ENCODE results near the gene EVX2.

The EVX2 gene

DNA sequence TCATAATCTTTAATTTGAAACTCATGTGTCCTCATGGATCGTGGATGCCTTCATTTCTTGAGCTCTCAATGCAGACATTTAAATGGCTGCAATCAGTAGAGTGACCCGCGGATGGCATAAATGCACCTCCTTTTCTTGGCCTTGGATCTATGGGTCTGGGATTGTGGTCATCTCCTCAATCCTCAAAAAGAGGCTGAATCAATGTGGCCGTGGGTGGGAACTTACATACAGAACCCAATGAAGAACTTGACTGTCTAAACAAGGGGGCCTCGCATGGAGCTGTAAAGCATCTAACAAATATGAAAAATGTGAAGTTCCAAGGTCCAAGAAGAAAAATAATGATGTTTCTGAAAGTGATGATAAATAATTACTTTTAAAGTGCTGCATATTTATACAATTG lies 11.7 kb upstream of the EVX2 start:
- DNase-seq: no peak

GRCh38 chr2:176094349-176094748 lies 10.6 kb upstream of the EVX2 start:
- no peak for DNase-seq

DNA sequence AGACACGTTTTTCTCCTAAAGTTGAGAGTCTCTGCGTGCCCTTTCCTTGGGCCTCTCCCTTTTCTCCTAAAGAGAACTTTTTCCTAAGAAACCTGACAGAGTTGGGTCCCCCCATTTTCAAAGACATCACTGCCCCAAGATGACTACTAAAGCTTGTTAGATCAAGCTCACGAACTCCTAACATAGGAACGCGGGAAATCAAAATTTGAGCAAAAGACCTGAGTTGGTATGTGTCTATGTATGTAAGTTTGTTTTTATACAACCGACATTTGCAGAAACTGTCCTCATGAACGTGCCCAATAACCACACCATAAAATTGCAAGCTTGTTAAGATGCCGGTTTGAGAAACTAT lies 10.1 kb upstream of the EVX2 start:
- no peak for DNase-seq

GRCh38 chr2:176093145-176093897 lies 9.6 kb upstream of the EVX2 start:
- no peak for DNase-seq

DNA sequence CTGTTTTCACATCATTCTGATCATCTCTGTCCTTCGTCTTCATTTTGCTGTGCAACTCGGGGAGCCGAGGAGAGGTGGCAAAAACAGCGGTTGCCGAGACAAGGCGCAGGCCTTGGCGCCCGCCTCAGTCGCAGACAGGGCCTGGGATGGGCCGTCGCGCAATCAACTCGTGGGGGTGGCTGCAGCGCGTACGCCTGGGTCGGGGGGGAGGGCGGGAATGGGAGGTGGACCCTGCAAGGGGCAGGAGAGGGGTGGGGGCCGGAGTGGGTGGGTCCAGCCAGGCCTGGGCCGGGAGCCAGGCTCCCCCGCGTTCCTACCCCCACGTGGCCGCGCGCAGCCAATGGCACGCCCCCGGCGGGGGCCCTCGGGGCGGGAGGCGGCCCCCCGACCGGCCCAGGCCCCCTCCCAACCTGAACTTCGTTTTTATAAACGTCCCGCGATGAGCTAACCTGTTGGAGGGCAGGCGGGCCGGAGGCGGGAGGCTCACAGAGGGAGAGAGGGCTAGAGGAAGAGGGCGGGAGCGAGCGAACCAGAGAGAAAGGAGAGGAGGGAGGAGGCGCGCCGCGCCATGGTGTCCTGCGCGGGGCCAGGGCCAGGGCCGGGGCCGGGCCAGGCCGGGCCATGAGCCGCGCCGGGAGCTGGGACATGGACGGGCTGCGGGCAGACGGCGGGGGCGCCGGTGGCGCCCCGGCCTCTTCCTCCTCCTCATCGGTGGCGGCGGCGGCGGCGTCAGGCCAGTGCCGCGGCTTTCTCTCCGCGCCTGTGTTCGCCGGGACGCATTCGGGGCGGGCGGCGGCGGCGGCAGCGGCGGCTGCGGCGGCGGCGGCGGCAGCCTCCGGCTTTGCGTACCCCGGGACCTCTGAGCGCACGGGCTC lies 8.7 kb upstream of the EVX2 start, which contains the start of gene HOXD13:
TSS of gene HOXD13 (plus strand) at position 452 of the 875 bp plus-strand sequence. CDS start at position 622, 170 bp downstream.
- no peak for DNase-seq

- DNase-seq: no peak
These were observed 7.8 kb upstream of the EVX2 start for GRCh38 chr2:176091329-176092258.

DNA sequence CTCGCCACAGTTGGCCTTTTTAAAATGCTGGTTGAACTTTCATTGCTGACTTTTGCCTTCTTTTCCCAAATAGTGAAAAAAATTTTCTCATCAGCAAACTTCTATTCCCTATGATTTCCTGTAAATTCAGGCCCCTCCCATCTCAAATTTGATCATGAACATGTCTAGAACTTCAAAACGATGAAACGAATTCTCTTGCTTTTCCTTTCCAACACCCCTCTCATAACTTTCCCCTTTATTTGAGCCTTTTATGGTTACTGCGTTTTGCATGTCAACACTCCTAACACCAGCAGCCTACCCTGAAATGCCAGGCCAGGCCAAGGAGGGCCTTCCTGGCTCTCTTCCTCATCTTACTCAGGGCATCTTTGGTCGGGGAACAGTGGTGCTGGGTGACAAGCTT lies 7.1 kb upstream of the EVX2 start:
- no peak for DNase-seq

GRCh38 chr2:176089843-176090395 lies 6.2 kb upstream of the EVX2 start:
- no peak for DNase-seq

DNA sequence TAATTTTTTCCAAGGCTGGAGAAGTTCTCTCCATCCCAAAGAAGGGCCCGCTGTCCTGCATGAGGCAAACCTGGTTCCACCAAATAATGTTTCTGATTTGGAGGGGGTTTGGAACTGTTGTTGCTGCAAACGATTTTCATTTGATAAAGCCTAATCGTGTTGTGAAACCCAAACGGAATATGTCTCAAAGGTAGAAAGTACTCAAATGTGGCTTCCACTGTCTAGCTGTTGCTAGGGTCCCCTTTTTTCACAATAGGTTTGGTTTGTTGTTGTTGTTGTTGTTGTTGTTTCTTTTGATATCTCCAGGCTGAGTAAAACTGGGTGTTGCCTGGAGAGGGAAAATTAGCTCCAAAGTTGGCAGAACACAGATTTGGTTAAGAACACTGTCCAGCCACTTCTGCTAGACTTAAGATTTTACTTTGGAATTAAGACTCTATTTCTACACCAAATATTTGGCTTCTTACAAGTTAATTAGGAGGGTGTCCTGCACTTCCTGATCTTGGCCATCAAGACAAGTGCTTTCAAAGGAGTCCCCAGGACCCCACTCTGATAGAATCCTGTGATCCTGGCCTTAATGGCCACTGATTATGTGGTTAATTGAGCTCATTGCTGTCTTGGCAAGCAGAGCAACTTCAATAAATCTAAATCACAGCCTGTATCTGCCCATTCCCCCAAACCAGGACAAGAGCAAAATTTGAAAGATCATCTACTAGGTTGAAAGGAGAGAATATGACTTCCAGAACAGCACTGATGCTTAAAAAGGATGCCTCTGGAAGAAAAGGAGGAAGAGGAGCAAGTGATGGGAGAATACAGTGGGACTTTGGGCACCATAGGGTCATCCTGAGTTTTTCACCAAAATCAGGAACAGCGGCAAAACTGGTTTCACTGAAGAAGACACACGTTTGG lies 5.4 kb upstream of the EVX2 start:
- no peak for DNase-seq

DNA sequence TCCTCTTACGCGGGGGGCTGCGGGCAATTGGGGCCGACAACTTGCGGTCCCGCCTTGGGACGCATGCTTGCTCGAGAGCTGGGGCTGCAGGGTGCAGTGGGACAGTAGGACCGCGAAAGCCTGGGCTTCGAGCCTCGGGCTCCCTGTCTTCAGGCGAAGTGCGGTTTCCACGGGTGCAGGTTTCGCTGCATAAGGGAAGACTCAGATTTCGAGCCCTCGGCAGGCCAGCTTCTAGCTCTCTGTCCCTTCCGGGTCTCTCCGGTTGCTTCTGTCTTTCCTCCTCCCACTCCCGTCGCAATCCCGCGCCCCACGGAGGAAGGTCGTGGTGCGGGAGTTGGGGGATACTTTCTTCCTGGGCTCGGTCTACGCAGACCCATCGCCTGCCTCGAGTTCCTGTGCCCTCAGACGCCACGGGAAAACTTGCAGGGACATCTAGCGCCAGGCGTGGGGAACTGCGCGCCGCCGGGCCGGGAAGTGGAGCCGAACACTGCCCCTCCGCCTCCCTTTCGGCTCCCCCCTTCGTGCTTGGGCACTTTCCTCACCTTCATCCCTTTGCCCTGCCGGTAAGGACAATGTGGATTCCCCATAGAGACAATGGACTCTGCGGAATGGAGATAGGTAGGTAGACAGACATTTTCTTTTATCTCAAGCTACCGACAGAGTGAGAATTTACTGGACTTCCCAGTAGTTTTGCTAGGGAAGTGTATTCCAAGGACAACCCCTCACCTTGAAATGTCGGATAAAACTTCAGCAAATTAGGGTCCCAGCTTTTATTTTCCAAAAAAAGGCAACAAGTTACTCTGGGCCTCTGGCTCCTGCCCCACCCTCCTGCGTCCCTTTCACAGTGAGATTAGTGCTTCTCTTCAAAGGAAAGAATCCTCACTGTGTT lies 4.5 kb upstream of the EVX2 start:
- DNase-seq: no peak

DNA sequence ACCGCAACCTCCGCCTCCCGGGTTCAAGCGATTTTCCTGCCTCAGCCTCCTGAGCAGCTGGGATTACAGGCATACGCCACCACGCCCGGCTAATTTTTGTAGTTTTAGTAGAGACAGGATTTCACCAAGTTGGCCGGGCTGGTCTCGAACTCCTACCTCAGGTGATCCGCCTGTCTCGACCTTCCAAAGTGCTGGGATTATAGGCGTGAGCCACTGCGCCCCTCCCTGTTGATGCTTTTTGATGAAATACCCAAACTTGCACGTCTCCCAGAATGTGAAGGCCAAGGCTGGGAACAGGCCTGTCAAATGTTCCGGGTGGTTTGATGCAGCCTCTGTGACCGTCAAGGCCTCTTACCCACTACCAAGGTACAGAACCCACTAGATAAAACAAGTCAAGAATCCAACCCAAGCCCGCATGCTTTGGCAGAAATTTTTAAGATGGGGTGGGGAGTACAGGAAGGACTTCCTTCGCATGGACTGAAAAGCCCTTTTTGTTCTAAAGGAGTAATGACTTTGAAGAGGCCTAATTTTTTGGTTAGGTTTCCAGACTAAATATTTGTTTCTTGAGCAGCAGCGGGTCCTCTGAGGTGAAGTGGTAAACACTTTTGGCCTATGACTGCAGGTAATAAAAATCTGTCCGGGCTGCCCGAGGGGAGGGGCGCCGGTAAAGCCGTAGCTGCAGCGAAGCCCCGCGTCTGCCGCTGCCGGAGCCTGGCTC lies 3.7 kb upstream of the EVX2 start:
- DNase-seq: no peak

- no peak for DNase-seq
These were observed 2.4 kb upstream of the EVX2 start for GRCh38 chr2:176085861-176086771.

DNA sequence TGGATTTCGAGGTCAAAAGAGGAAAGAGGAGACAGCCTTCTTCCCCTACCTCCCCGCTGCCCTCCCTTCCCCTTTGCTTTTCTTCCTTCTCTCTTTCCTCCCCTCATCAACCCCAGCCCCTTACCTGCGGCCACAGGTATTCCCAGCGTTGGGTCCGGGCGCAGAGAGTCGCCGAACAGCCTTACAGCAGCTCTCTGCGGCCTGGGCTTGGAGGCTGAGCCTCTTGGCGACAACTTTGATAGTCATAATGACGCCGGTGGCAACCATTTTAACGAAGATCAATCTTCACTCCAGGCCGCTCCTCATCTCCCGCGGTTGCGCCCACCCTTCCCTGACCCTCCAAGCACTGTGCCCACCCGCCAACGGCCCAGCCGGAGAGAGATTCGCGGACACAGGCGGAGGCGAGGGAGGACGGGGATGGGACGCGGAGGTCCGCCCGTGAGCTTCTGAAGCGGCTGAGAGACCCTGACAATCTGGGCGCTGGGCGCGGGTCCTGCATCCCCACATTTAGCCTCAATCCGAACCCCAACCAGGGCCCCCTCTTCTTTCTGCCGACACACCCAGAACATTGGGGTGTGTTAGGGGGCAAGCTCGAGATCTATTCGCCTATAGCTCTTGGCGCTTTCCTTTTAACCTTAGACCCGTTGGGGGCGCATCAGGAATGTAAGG lies 1.5 kb upstream of the EVX2 start:
- no peak for DNase-seq

DNA sequence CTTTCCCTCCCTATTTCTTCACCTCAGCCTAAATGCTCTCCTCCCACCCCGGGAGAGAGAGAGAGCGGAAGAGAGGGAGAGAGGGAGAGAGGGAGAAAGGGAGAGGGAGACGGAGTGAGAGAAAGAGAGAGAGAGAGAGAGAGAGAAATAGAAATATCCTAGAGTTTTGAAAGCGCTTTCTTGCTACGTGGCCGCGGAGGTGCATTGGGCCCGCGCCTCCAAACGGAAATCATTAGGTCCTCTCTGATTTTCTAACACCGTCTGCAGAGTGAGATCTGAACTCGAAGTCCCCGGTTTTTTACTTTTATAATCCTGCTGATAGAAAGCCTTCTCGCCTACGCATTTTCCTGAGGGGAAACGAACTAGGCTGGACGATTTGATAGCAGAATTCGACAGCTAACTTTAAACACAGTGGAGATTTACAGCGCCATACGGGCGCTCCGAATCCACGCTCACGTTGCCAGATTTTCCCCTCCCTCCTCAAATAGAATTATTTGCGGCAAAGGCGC lies 903 bp upstream of the EVX2 start:
- DNase-seq: no peak

GRCh38 chr2:176082824-176083751 lies 674 bp downstream of the EVX2 start:
- no peak for DNase-seq

DNA sequence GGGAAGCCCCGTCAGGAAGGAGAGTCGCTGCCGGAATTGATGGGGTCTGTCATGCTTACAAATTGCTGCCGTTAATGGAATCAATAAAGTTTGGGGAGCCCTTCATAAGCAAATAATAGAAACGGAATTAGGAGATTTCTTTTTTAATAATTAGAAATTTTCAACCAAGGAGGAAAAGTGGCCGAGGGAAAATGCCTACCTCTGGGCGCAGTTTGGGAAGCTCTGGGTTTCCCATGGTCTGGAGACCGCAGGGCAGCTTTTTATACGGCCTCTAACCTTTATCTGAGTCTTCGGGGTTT lies 1.3 kb downstream of the EVX2 start:
- no peak for DNase-seq
